GM18519 (cell line): Measurements from ENCODE around the gene RASA2.
A peak's percentile ranks its signal among the peaks of the same experiment; 100 is the strongest.
"Not testable (repeated sequence)": the region's sequence is repeated elsewhere in the genome, so short reads cannot be mapped to it uniquely, and the experiment has no call there.

Source experiments
- ATAC-seq: cut with Tn5 transposase; IDR thresholded peaks from one replicate; pipeline ENCODE4 v1.9.1; 2021; ENCODE audit warnings: mild to moderate bottlenecking, moderate library complexity; ENCODE audit not compliant: unreplicated experiment, low FRiP score

The RASA2 gene

GRCh38 chr3:141457624-141458236, 29.1 kb upstream of the RASA2 start:
- ATAC-seq, result no peak

GRCh38 chr3:141459008-141459407, 27.8 kb upstream of the RASA2 start:
- no peak for ATAC-seq

GRCh38 chr3:141460097-141460704, 26.6 kb upstream of the RASA2 start:
- peak; percentile 84 for ATAC-seq

DNA sequence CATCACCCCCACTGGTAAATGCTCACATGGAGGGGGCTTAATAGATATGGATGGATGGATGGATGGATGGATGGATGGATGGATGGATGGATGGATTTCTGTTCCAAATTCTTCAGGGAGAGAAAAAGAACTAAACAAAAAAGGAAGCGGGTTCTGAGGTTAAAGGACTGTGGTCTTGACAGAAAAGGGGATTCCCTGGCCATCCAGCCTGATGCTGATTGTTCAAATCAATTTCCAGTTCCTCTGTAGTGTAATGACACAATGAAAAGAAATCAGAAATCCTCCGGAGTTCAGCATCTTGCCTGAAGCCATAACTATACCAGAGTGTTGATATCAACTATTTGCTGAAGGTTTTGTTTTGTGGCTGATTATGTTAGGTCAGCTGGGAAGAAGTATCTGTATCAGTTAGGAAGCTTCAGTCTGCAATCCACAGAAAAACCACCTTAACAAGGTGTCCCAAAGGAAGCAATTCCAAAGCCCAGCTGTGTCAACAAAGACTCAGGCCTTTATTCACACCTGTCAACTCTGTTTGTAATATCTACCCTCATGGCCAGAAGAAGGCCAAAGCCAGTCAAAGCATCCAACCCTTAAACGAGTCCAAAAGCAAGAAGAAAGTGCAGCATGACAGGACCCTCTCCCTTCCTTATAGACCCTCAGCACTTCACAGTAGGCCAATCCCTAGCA, 24.5 kb upstream of the RASA2 start:
- no peak for ATAC-seq

GRCh38 chr3:141465221-141465620, 21.6 kb upstream of the RASA2 start:
- ATAC-seq, result no peak

GRCh38 chr3:141466633-141467169, 20.1 kb upstream of the RASA2 start:
- no peak for ATAC-seq

DNA sequence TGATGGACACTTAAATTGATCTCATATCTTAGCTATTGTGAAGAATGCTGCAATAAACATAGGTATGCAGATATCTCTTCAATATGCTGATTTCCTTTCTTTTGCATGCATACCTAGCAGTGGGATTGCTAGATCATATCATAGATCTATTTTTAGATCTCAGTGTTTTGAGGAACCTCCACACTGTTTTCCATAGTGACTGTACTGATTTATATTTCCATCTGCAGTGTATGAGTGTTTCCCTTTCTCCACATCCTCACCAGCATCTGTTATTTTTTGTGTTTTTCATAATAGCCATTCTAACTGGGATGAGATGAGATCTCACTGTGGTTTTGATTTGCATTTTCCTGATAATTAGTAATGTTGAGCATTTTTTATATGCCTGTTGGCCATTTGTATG, 17.1 kb upstream of the RASA2 start:
- no peak for ATAC-seq

DNA sequence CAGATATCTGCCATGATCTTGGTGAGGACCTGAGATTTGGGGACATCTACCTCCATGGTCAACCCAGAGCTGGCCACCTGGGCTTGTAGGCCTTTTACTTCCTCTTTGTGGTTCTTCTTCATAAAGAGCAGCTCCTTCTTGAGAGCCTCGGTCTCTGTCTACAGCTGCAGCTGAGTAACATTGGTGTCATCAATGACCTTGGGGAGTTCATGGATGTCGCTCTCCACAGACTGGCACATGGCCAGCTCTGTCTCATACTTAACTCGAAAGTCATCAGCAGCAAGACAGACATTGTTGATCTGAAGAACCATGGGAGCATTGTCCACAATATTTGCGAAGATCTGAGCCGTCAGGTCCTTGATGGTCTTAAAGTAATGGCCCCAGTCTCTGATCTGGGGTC, 15.7 kb upstream of the RASA2 start:
- ATAC-seq, result no peak

- no peak for ATAC-seq
Measured at GRCh38 chr3:141476033-141476432, 10.8 kb upstream of the RASA2 start.

DNA sequence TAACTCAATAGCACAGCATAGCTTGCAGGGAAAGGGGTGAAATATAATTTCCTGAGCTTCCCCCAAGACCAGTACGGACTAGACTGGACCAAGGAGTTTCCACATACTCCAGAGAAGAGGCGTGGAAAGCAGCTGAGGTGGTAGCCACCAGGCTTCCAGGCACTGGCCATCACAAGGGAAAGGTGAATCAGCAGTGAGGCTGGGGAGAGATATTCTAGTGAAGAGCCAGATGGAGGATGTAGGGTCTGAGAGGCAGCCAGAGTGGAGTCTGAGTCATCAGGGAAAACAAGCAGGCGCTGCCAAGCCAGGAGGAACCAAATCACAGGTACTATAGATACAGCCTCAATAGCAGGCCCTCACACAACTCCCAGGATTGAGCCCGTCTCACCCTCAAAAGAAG, 9.6 kb upstream of the RASA2 start:
- no peak for ATAC-seq

GRCh38 chr3:141478139-141478538, 8.7 kb upstream of the RASA2 start:
- no peak for ATAC-seq

DNA sequence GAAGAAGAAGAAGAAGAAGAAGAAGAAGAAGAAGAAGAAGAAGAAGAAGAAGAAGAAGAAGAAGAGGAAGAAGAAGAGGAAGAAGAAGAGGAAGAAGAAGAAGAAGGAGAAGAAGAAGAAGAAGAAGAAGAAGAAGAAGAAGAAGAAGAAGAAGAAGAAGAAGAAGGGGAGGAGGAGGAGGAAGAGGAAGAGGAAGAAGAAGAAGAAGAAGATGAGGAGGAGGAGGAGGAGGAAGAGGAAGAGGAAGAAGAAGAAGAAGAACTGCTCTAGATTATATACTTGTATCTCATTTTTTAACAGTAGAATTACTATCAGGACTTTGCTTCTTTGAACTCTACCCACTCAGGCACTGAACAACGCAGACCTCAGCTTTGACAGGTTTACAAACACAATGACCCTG, 8.0 kb upstream of the RASA2 start:
- not testable (repeated sequence) for ATAC-seq

DNA sequence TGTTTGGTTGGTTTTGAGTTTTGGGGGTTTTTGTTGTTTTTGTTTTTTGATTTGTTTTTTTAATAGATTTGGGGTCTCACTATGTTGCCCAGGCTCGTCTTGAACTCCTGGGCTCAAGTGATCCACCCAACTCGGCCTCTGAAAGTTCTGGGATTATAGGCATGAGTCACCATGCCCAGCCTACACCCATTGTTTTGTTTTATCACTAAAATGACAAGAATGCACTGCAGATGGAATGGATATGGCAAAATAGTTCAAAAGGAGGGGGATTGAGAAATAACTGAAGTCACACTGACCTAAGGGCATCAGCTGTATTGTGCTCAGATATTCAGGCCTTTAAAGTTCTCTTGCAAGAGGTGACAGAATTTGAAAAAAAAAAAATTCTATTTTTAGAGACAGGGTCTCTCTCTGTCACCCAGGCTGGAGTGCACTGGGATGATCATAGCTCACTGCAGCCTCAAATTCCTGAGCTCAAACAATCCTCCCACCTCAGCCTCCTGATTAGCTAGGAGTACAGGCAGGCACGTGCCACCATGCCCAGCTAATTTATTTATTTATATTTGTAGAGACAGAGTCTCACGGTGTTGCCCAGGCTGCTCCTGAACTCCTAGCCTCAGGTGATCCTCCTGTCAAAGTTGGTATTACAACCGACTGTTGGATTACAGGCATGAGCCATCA, 4.4 kb upstream of the RASA2 start:
- ATAC-seq, result no peak

DNA sequence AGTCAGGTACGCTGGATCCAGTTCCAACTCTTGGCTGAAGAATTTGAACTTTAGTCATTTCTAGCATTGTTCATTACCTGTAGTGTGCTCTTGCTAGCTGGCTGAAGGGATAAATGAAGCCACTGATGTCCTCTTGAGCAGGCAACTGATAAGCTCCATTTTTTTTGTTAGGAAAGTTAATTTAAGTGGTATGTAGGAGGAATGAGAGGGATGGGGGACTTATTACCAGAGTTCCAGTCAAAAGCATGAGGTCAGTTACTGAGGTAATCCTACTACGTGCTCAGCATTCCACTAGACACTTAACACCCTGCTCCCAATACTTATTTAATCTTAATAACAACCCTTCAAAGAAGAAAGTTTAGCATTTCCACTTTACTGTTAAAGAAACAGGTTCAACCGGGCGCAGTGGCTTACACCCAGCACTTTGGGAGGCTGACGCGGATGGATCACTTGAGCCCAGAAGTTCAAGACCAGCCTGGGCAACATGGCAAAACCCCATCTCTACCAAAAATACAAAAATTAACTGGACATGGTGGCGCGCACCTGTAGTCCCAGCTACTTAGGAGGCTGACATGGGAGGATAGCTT, 2.0 kb upstream of the RASA2 start:
- no peak for ATAC-seq

DNA sequence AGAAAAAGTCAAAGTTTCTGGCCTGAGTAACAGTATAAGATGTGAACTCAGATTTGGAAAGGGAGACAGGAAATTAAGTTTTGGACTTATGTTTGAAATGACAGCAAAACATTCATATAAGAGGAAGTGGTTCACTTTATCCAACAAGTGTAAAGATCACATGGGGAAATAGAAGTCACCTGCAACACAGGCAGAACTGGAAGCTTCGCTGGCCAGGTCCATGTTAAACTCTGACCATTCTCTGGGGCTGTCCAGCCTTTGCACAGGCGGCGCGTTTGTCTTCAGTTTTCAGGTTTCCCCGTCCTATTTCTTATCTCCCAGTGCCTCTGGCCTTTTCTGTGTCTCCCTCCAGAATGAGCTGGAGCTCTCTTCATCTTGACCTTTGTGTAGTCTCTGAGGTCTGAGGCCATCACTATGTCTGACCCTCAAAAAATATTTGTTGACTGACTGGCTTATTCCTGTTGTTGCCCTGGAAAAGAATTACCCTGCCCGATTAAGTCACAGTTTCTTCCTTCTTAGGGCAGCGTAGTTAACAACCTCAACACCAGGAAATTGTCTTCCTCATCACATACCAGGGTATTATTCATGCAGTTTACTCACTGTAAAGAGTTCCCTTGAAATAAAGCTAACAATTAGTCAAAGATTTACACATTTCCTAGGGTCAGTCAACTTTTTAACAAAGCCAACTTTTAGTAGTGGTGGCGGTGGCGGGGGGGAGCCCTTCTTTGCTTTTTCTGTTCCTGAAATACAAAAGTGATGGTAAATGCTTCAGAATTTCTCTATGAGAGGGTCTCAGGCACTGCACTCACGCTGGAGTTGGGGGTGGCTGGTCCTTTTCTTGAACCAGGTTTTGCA, 959 bp upstream of the RASA2 start:
- no peak for ATAC-seq

DNA sequence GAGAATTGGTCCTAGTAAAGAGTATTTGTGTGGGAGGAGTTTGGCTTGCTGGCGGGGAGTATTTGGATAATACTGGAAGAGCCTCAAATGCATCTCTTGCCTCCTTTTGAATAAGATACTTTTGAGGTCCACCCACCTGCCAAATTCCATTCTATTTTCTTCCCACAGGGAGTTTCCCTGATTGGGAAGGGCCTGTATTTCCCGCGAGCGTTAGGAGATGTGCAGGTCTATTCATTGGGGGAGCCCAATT, 406 bp upstream of the RASA2 start:
- ATAC-seq, result no peak

DNA sequence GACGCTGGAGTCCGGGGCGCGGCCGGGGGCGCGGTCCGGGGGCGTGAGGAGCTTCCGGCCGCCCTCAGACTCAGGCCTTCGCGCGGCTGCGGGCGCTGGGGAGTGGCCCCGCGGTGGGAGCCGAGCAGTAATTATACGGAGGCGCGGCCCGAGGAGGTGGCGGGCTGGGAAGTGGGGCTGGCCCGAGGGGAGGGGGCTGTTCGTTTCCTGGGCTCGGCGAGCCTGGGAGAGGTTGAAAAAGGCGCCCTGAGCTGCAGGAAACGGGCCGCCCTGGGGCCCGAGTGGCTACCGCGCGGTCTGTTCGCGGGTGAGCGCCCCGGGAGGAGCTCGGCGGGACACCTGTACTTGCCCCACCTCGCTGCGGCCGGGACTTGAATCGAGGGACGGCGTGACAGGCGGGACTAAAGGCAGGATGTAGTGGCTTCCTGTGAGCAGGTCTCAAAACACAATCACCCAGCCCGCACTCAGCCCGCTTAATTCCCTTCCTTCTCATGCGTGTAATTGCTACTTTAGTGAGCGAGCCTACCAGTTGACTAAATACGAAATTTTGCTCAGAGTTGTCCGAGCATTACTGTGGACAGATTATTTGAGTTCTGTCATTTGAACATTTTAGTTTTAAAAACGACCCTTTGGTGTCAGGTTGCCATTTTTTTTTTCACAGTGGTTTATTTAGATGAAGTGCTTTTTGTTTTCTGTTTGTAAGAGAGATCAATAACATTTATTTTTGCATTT, 860 bp downstream of the RASA2 start:
- peak; percentile 53 for ATAC-seq

- no peak for ATAC-seq
Measured at GRCh38 chr3:141489203-141489602, 2.4 kb downstream of the RASA2 start.

DNA sequence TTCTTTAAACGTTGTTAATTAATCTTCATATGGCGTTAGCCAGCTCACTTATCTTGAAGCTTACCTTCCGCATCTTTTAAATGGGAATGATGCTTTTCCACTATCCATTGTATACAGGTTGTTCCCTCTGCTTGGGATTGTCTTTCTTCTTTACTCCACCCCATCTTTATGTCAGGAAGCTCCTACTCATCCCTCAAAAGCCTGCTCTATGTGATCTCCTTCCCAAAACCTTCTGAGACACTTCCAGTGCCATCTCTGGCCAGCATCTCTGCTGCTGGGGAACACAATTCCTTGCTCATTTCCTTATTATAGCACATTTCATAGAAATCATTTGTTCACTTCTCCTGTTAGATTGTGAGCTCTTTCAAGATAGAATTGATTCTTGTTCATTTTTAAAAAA, 4.3 kb downstream of the RASA2 start:
- ATAC-seq, result no peak

DNA sequence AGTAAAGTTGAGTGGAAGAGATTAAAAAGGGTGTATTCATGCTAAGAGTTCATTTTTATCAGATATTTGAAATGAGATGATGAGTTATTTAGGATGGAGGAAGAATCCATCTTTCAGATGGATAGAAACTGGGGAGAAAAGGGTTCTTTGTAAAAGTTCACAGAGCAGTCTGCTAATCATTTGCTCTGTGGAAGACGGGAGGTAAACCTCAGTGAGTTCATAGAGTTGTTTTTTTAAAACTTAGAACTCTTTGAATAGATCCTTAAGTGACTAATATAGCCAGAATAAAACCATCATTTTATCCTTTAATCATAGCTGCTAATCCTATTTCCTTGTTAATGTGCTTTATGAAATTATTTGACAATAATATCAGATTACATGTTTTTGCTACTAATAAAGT, 5.1 kb downstream of the RASA2 start:
- no peak for ATAC-seq
